Skeletal muscle tissue (tissue), 4 donors: ENCODE results near the gene SLC26A2. TPM values are rescaled to one million over a fixed set of nuclear protein-coding genes. Genes with fewer than 3 reads are reported as not detected.
"Not testable (repeated sequence)": the region's sequence is repeated elsewhere in the genome, so short reads cannot be mapped to it uniquely, and the experiment has no call there.

ENCODE experiments used
- H3K27ac ChIP-seq: one replicate; pipeline ENCODE4 v1.7.0; 2013; ENCODE audit warnings: mild to moderate bottlenecking, low read depth, low read length, inconsistent platforms
- H3K27me3 ChIP-seq, 3 donors: one replicate each; pipeline ENCODE4 v1.7.0; 2013; ENCODE audit warnings: low read length in 3 of 3; ENCODE audit not compliant: control insufficient read depth in 3 of 3, insufficient read depth in 3 of 3
- H3K36me3 ChIP-seq, 3 donors: one replicate each; pipeline ENCODE4 v1.7.0; 2013; ENCODE audit warnings: low read length in 3 of 3; ENCODE audit not compliant: control insufficient read depth in 3 of 3, insufficient read depth in 3 of 3
- H3K4me1 ChIP-seq, 3 donors: one replicate each; pipeline ENCODE4 v1.7.0; 2013; ENCODE audit warnings: low read length in 3 of 3, mild to moderate bottlenecking in 3 of 3; ENCODE audit not compliant: control insufficient read depth in 3 of 3, insufficient read depth in 3 of 3
- H3K4me3 ChIP-seq, 3 donors: one replicate each; pipeline ENCODE4 v1.7.0; 2013; ENCODE audit warnings: low read length in 3 of 3
- H3K9ac ChIP-seq, 3 donors: one replicate each; pipeline ENCODE4 v1.7.0; 2013; ENCODE audit warnings: low read length in 3 of 3, mild to moderate bottlenecking in 3 of 3, moderate library complexity in 2 of 3, low read depth in 1 of 3
- H3K9me3 ChIP-seq, 3 donors: one replicate each; pipeline ENCODE4 v1.7.0; 2013; ENCODE audit warnings: low read length in 3 of 3; ENCODE audit not compliant: control insufficient read depth in 3 of 3
- total RNA-seq: library from RNA; depleted of rRNA; stranded (reverse); fragments of >200 nt; gene quantifications from one replicate; pipeline ENCODE4 v1.2.3, GENCODE V29; 2014
- donor health status: Osteomylitis.

The SLC26A2 gene
- total RNA-seq, 1 donor from 2014 or later: 14.6 TPM

- Histone ChIP-seq H3K9ac (no peak overlapping the region), H3K4me3 (no peak overlapping the region), H3K27ac (no peak overlapping the region), H3K27me3 (no peaks in the 10 kb centered on the region), H3K4me1 (peaks cover 3 to 4% (median 4%) of the 10 kb centered on the region in 3 donors), H3K9me3 (no peaks in the 10 kb centered on the region), H3K36me3 (peaks cover 32 to 72% (median 65%) of the 10 kb centered on the region in 3 donors)
Measured at GRCh38 chr5:150017226-150018005, 56.9 kb downstream of the SLC26A2 start.

- Histone ChIP-seq H3K27me3 (no peaks in the 10 kb centered on the region), H3K4me1 (peaks cover 7 to 24% (median 11%) of the 10 kb centered on the region in 3 donors)
Measured at GRCh38 chr5:150020249-150020648, 59.7 kb downstream of the SLC26A2 start.

GRCh38 chr5:150021491-150022157 is 61.1 kb downstream of the SLC26A2 start:
- Histone ChIP-seq H3K27me3 (no peaks in the 10 kb centered on the region), H3K27ac (peak overlapping the region; percentile 78), H3K4me1 (peaks cover 7 to 24% (median 11%) of the 10 kb centered on the region in 3 donors), H3K36me3 (peaks cover 9 to 54% (median 48%) of the 10 kb centered on the region in 3 donors), H3K9ac (peak overlapping the region in 1 of 3 donors; percentile 48), H3K9me3 (no peaks in the 10 kb centered on the region), H3K4me3 (peak overlapping the region in 1 of 3 donors; percentile 21)

More at GRCh38 chr5:150020249-150020648, 59.7 kb downstream of the SLC26A2 start:
- Histone ChIP-seq H3K27ac (no peak overlapping the region), H3K9ac (no peak overlapping the region), H3K4me3 (no peak overlapping the region), H3K9me3 (no peaks in the 10 kb centered on the region), H3K36me3 (peaks cover 16 to 52% (median 51%) of the 10 kb centered on the region in 3 donors)

- H3K4me1 ChIP-seq: peaks cover 7 to 24% (median 11%) of the 10 kb centered on the region in 3 donors
- peaks cover 13 to 59% (median 52%) of the 10 kb centered on the region in 3 donors for H3K36me3 ChIP-seq
- peak overlapping the region in 1 of 3 donors; percentile 21 for H3K4me3 ChIP-seq
- no peaks in the 10 kb centered on the region for H3K27me3 ChIP-seq
- peak overlapping the region; percentile 78 for H3K27ac ChIP-seq
- no peaks in the 10 kb centered on the region for H3K9me3 ChIP-seq
- H3K9ac ChIP-seq: peak overlapping the region in 1 of 3 donors; percentile 58
Measured at GRCh38 chr5:150022158-150022531, 61.6 kb downstream of the SLC26A2 start.

GRCh38 chr5:150022681-150023080 is 62.1 kb downstream of the SLC26A2 start:
- H3K27me3 ChIP-seq: no peaks in the 10 kb centered on the region
- H3K4me1 ChIP-seq: peaks cover 7 to 24% (median 11%) of the 10 kb centered on the region in 3 donors
- no peaks in the 10 kb centered on the region for H3K9me3 ChIP-seq
- H3K27ac ChIP-seq: peak overlapping the region; percentile 78
- peak overlapping the region in 1 of 3 donors; percentile 58 for H3K9ac ChIP-seq
- H3K36me3 ChIP-seq: peaks cover 15 to 59% (median 49%) of the 10 kb centered on the region in 3 donors
- no peak overlapping the region for H3K4me3 ChIP-seq

GRCh38 chr5:150023136-150023535 is 62.6 kb downstream of the SLC26A2 start:
- Histone ChIP-seq H3K36me3 (peaks cover 15 to 63% (median 50%) of the 10 kb centered on the region in 3 donors), H3K9ac (no peak overlapping the region), H3K9me3 (no peaks in the 10 kb centered on the region), H3K4me3 (no peak overlapping the region), H3K4me1 (peaks cover 7 to 24% (median 11%) of the 10 kb centered on the region in 3 donors), H3K27ac (peak overlapping the region; percentile 78), H3K27me3 (no peaks in the 10 kb centered on the region)

GRCh38 chr5:150024346-150024984 is 63.9 kb downstream of the SLC26A2 start:
- no peaks in the 10 kb centered on the region for H3K27me3 ChIP-seq
- H3K9me3 ChIP-seq: no peaks in the 10 kb centered on the region
- H3K4me1 ChIP-seq: peaks cover 7 to 24% (median 11%) of the 10 kb centered on the region in 3 donors
- no peak overlapping the region for H3K4me3 ChIP-seq
- H3K36me3 ChIP-seq: peaks cover 11 to 52% (median 38%) of the 10 kb centered on the region in 3 donors
- peak overlapping the region in 2 of 3 donors; percentile 14 to 54 for H3K9ac ChIP-seq
- H3K27ac ChIP-seq: peak overlapping the region; percentile 78

GRCh38 chr5:150026682-150027172 is 66.2 kb downstream of the SLC26A2 start:
- Histone ChIP-seq H3K9ac (peak overlapping the region in 1 of 3 donors; percentile 28), H3K4me3 (no peak overlapping the region), H3K27ac (no peak overlapping the region), H3K9me3 (no peaks in the 10 kb centered on the region), H3K27me3 (no peaks in the 10 kb centered on the region), H3K4me1 (peaks cover 7 to 28% (median 14%) of the 10 kb centered on the region in 3 donors), H3K36me3 (peaks cover 11 to 53% (median 40%) of the 10 kb centered on the region in 3 donors)

GRCh38 chr5:150028047-150028446 is 67.5 kb downstream of the SLC26A2 start:
- H3K36me3 ChIP-seq: peaks cover 17 to 66% (median 50%) of the 10 kb centered on the region in 3 donors
- not testable (repeated sequence) for H3K9ac ChIP-seq

More at GRCh38 chr5:150028047-150028446, 67.5 kb downstream of the SLC26A2 start:
- H3K27me3 ChIP-seq, H3K4me3 ChIP-seq, H3K27ac ChIP-seq, H3K9me3 ChIP-seq: not testable (repeated sequence)
- peaks cover 4 to 20% (median 8%) of the 10 kb centered on the region in 3 donors for H3K4me1 ChIP-seq
